ENCODE results near the gene NEAT1.

NEAT1 gene

GRCh38 chr11:65488273-65489034 lies 65.9 kb downstream of the NEAT1 start:
- no peak for DNase-seq

- DNase-seq = no peak
These were observed 66.6 kb downstream of the NEAT1 start for GRCh38 chr11:65489035-65489705.

GRCh38 chr11:65489706-65490320 lies 67.2 kb downstream of the NEAT1 start:
- DNase-seq = no peak

GRCh38 chr11:65491163-65491465 lies 68.5 kb downstream of the NEAT1 start:
- no peak for DNase-seq

GRCh38 chr11:65491614-65492386 lies 69.2 kb downstream of the NEAT1 start:
- no peak for DNase-seq

- no peak for DNase-seq
These were observed 69.7 kb downstream of the NEAT1 start for GRCh38 chr11:65492387-65492636.

- DNase-seq = no peak
These were observed 70.2 kb downstream of the NEAT1 start for GRCh38 chr11:65492637-65493366.

GRCh38 chr11:65493367-65494176 lies 71.0 kb downstream of the NEAT1 start:
- no peak for DNase-seq
